NCI-H345 treated with DMSO at 0.1 percent for 48 hours (cell line): ENCODE results near the gene SFPQ.
"Not testable (repeated sequence)": the region's sequence is repeated elsewhere in the genome, so short reads cannot be mapped to it uniquely, and the experiment has no call there.

Experiments used
- DNase-seq: peaks from one replicate; lab custom pipeline; 2025; ENCODE audit not compliant: unreplicated experiment; lab: John Stamatoyannopoulos, UW

Gene SFPQ

DNA sequence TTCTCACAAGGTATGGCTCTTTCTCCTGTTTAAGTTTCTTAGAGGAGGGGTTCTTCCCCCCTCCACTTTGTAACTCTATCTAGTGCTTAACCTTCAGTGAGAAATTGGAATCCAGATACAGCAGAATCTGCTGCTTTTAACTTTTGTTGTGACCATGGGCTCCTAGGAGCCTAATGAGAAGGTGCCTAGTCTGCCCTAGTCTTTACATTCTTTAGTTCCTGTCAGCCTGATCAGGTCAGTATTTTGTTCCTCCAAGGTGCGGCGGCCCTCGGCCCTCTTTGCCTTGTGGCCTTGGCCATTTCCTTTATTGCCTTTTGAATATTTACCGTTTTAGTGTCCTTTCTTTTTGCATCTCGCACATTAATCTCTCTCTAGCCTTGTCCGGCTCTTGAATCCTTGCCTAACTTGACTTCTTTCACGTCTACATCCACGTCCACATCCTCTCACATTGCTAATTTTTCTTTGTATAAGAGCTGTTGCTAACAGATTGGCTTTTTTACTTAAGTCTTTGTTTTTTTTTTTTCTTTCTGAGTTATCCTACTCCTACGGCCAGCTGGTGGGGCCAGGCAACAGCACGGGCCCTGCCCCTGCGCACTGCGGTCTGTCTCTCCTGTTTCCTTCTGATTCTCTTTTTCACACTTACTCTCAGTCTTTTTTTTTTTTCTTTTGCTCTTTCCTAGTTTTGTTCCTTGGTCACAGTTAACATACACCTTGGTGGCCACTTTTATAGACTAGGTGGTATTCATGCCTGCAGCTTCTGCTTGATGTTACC lies 49.0 kb downstream of the SFPQ start:
- DNase-seq = no peak

DNA sequence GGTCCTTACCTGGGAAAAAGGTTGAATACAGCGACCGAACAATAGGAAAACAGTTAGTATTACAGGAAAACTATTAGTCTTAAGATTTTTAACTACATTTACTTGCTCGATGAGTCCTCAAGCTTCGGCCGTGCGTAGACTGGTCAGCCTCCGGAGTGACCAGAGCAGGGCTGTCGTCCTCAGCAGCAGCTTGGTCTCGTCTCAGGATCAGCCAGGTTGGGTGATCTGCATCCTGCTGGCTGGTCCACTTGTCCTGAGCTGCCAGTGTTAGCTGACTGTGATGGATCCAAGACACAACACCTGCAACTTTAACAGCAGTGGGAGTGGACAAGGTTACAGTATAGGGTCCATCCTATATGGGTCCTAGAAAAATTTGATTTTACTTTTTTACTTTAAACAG lies 50.2 kb downstream of the SFPQ start:
- DNase-seq = not testable (repeated sequence)

DNA sequence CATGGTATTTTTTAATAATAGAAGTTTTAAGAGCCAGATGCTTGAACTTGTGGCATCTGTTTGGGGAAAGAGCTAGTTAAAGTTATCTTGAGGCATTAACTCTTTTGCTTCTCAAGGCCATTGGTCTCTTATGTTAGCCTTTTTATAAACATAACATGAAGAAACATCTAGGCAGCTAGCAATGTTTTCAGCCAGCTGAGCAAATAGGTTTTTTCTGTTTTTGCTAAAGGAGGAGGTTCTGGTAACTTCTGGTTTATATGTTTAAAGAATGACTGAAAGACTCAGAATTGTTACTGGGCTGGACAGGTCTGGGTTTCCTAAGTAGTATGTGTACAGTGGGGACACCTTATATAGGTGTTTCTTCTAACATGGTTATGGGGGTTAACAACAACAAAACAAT lies 50.7 kb downstream of the SFPQ start:
- not testable (repeated sequence) for DNase-seq

DNA sequence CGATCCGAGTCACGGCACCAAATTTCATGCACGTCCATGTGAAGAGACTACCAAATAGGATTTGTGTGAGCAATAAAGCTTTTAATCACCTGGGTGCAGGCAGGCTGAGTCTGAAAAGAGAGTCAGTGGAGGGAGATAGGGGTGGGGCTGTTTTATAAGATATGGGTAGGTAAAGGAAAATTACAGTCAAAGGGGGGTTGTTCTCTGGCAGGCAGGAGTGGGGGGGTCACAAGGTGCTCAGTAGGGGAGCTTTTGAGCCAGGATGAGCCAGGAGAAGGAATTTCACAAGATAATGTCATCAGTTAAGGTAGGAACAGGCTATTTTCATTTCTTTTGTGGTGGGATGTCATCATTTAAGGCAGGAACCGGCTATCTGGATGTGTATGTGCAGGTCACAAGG lies 55.4 kb downstream of the SFPQ start:
- DNase-seq = not testable (repeated sequence)

DNA sequence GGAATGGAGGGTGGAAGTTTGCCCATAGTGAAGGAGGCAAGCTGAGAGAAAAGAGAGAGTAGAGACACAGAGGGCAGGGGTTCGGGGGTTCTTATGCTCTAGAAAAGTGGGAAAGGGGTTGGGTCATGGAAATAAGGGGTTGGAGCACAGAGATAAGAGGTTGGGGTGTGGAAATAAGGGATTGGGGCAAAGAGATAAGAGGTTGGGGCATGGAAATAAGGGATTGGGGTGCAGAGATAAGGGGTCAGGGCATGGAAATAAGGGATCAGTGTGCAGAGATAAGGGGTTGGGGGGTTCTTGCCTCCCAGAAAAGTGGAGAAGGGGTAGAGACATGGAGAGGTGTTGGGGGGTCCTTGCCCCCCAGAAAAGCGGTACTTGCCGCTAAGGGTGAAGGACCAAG lies 56.2 kb downstream of the SFPQ start:
- no peak for DNase-seq
